AG04450 (cell line): ENCODE measurements around the gene DDX25. TPM values are rescaled to one million over a fixed set of nuclear protein-coding genes. Genes with fewer than 3 reads are reported as not detected.

Experiments
- CTCF ChIA-PET: fragments of 300-600, 350-600 bp; formaldehyde crosslinking; extraction: SDS; loops from one replicate; lab custom pipeline; 2022; ENCODE audit warnings: antibody characterized with exemption, inconsistent platforms; lab: Charles Lee
- POLR2A ChIA-PET: fragments of 350-600 bp; formaldehyde crosslinking; extraction: SDS; loops from one replicate; lab custom pipeline; 2021; ENCODE audit warnings: antibody characterized with exemption, inconsistent platforms; lab: Yijun Ruan, JAX
- DNase-seq: peaks from one replicate; pipeline ENCODE4 v3.0.0-alpha.2; 2011; ENCODE audit warnings: low read depth, low spot score
- H3K27ac ChIP-seq: one replicate; pipeline ENCODE4 v1.5.1; 2012; ENCODE audit warnings: low read depth, low read length, control low read depth
- H3K27me3 ChIP-seq: one replicate; pipeline ENCODE4 v1.6.0; 2012; ENCODE audit warnings: low read length; ENCODE audit not compliant: control insufficient read depth, insufficient read depth
- H3K4me3 ChIP-seq: 2 replicates; pipeline ENCODE4 v1.5.1; 2011; ENCODE audit warnings: mild to moderate bottlenecking, low read depth, low read length, control low read depth
- H3K9me3 ChIP-seq: 2 replicates; pipeline ENCODE4 v1.5.1; 2012; ENCODE audit warnings: low read length; ENCODE audit not compliant: control insufficient read depth, insufficient read depth
- polyA plus RNA-seq: library from polyadenylated mRNA; depleted of rRNA; stranded (reverse); fragments of >200 nt; gene quantifications from 2 replicates; pipeline ENCODE4 v1.2.3, GENCODE V29; 2011
- TF ChIP-seq, protein P1 (sequence below): IDR thresholded peaks from 2 replicates; pipeline ENCODE4 v1.5.1; 2011; ENCODE audit warnings: low read depth, low read length, control low read depth, inconsistent platforms

The DDX25 gene
- polyA plus RNA-seq, 1 experiment = not detected

- Histone ChIP-seq H3K27ac (no peak overlapping the region), H3K27me3 (peaks cover 26% of the 10 kb centered on the region), H3K4me3 (no peak overlapping the region), H3K9me3 (no peaks in the 10 kb centered on the region; the same call in 1 of the 2 replicates)
- TF ChIP-seq, protein P1, sequence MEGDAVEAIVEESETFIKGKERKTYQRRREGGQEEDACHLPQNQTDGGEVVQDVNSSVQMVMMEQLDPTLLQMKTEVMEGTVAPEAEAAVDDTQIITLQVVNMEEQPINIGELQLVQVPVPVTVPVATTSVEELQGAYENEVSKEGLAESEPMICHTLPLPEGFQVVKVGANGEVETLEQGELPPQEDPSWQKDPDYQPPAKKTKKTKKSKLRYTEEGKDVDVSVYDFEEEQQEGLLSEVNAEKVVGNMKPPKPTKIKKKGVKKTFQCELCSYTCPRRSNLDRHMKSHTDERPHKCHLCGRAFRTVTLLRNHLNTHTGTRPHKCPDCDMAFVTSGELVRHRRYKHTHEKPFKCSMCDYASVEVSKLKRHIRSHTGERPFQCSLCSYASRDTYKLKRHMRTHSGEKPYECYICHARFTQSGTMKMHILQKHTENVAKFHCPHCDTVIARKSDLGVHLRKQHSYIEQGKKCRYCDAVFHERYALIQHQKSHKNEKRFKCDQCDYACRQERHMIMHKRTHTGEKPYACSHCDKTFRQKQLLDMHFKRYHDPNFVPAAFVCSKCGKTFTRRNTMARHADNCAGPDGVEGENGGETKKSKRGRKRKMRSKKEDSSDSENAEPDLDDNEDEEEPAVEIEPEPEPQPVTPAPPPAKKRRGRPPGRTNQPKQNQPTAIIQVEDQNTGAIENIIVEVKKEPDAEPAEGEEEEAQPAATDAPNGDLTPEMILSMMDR = no peak
- CTCF ChIA-PET = no interaction called here
- POLR2A ChIA-PET = no interaction called here
- DNase-seq = no peak
These were observed 46.7 kb downstream of the DDX25 start for GRCh38 chr11:125950696-125951651.

DNA sequence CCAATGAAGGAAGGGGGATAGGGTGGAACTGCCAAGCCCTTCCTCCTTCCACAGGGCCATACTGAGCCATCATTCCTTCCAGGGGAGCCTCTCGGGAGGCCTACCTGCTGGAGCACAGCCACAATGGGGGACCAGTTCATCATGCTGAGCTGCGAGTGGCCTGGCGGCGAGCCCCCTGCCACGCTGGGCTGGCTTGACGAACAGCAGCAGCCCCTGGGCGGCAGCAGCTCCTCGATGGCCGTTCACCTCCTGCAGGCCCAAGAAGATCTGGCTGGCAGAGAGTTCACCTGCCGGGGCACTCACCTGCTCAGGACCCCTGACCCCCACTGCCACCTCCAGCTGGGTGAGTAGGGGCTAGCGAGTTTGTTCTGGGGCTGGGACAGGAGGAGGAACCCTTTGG, 47.4 kb downstream of the DDX25 start:
- TF ChIP-seq, protein P1 = no peak
- ChIA-PET POLR2A (no interaction called here), CTCF (no interaction called here)
- H3K9me3 ChIP-seq = no peaks in the 10 kb centered on the region; the same call in 1 of the 2 replicates
- DNase-seq = no peak
- no peak overlapping the region for H3K27ac ChIP-seq
- no peak overlapping the region for H3K4me3 ChIP-seq
- H3K27me3 ChIP-seq = peaks cover 33% of the 10 kb centered on the region

- Histone ChIP-seq H3K4me3 (no peak overlapping the region), H3K27me3 (peaks cover 33% of the 10 kb centered on the region), H3K9me3 (no peaks in the 10 kb centered on the region; the same call in 1 of the 2 replicates), H3K27ac (no peak overlapping the region)
- no peak for DNase-seq
- CTCF ChIA-PET = interaction anchor here (1.6 kb wide), 1 partner anchor 241 kb away, joined by 4 read pairs; no protein-coding TSS in a partner anchor
- POLR2A ChIA-PET = no interaction called here
- TF ChIP-seq, protein P1 = no peak
These were observed 48.3 kb downstream of the DDX25 start for GRCh38 chr11:125952559-125952958.

GRCh38 chr11:125952973-125953372, 48.7 kb downstream of the DDX25 start:
- H3K27me3 ChIP-seq = peaks cover 33% of the 10 kb centered on the region
- DNase-seq = no peak
- CTCF ChIA-PET = interaction anchor here (1.6 kb wide), 1 partner anchor 241 kb away, joined by 4 read pairs; no protein-coding TSS in a partner anchor
- no peak overlapping the region for H3K27ac ChIP-seq
- H3K9me3 ChIP-seq = no peaks in the 10 kb centered on the region; the same call in 1 of the 2 replicates
- POLR2A ChIA-PET = no interaction called here
- no peak overlapping the region for H3K4me3 ChIP-seq
- TF ChIP-seq, protein P1 = no peak

DNA sequence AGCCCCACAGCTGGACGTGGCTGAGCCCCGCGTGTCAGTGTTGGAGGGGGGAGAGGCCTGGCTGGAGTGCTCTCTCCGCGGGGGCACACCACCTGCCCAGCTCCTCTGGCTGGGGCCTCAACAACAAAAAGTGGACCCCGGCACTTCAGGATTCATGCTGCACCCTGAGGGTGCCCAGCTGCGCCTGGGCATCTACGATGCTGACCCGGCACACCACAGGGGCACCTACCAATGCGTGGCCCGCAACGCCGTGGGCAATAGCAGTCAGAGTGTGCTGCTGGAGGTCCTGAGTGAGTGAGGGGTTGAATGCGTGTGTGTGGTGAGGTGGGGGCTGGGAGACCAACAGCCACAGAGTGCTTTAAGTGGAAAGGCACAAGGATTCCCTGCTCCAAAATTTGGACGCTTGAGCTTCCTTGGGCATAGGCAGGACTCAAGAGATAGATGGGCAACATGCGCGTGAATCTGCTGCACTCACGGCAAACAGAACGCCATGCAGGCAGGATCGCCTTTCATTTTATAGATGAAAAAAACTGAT, 49.2 kb downstream of the DDX25 start:
- H3K4me3 ChIP-seq = no peak overlapping the region
- ChIA-PET POLR2A (no interaction called here), CTCF (interaction anchor here (1.6 kb wide), 1 partner anchor 240 kb away, joined by 4 read pairs; no protein-coding TSS in a partner anchor)
- H3K9me3 ChIP-seq = no peaks in the 10 kb centered on the region; the same call in 1 of the 2 replicates
- peaks cover 33% of the 10 kb centered on the region for H3K27me3 ChIP-seq
- no peak overlapping the region for H3K27ac ChIP-seq
- TF ChIP-seq, protein P1 = no peak
- no peak for DNase-seq
